GM19397 (cell line): ENCODE results near the gene ASTL.

Experiments used
- ATAC-seq: cut with Tn5 transposase; IDR thresholded peaks from one replicate; pipeline ENCODE4 v1.9.1; 2021; ENCODE audit warnings: mild to moderate bottlenecking, moderate library complexity; ENCODE audit not compliant: unreplicated experiment

Gene ASTL

DNA sequence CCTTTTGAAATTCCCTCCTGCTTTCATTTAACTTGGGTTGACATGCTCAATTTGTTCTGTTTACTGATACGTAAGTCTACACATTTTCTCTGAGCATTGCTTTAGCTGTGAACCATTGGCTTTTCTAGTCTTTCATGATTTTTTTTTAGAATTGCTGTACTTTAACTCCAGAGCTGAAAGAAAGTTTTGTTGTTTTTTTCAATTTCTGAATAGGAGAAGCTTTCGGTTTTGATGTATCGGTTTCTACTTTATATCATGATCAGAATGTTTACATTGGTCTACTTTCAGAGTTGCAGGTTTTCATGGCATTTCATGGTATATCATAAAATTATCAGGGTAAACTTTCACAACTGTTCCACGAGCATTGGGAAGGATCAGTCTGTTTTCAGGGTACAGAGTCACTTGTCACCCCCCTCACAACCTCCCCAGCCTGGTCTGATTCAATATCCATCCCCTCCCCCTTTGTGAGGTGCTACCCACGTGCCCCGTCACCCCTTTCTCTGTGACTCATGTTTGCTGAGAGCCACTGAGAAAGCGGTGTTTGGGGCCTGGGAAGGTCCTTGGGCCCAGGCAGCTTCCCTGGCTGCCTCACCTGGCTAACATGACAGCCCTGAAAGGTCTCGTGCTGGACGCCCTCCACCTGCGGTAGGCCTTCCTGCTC lies 7.0 kb downstream of the ASTL start:
- ATAC-seq: no peak

DNA sequence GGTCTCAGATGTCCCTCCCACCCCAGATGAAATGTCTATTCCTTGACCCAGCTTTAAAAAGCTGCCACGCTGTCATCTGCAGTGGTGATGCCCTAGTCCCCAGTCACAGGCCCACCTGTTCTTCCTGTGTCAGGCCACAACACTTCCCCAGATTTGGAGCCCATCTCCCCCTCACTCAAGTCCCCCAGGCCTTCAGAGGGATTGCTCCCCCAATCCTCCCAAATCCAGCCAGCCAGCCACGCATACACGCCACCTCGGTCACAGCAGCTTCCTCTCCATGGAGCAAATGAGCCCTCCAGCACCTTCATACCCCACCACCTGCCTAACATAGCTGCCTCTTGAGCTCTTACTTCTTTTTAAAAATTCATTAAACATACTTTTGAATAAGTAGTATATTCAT lies 7.8 kb downstream of the ASTL start:
- no peak for ATAC-seq

DNA sequence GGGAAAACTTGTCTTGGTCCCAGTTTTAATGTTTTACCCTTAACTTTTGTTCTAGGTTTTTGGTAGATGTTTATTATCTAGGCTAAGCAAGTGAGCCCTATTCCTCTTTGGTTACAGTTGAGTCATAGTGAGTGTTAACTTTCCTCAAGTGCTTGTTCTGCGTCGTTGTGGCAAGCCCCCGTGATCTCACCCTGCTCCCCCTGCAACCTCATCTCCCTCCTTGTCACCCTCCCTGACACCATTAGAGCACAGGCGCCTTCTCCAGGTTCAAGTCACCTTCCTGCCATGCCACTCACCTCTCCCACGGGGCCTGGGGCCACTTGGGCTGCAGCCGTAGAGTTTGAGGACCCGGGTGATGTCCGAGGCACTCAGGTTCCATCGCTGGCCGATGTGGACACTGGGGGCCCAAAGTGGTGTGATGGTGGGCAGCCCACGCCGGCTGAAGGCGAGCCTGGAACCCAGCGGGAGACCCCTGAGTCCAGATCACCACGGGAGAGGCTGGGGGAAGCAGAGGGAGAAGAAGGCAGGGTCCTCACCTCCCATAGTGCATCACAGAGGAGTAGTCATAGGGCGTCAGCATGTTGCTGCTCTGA lies 8.7 kb downstream of the ASTL start:
- no peak for ATAC-seq

GRCh38 chr2:96128456-96128855 lies 9.8 kb downstream of the ASTL start:
- no peak for ATAC-seq

GRCh38 chr2:96124406-96125265 lies 13.7 kb downstream of the ASTL start:
- no peak for ATAC-seq

- no peak for ATAC-seq
Measured at GRCh38 chr2:96123936-96124335, 14.4 kb downstream of the ASTL start.

DNA sequence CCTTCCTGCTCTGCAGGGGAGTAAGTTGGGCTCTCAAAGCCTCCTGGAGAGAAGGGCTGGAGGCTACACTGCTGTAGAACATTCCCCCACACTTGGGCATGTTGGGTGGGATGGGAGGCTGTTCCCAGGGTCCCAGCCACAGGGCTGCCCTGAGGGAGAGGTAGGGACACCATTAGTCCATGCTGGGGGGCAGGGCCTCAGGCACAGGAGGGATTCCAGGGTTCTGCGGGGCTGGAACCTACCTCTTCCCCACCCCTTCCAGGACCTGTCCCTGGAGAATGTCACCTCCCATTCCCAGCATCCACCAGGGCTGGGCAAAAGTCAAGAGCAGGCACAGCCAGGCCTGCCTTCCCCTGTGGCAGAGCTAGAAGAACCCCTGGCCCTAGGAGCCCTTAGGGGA lies 15.0 kb downstream of the ASTL start:
- ATAC-seq: no peak

DNA sequence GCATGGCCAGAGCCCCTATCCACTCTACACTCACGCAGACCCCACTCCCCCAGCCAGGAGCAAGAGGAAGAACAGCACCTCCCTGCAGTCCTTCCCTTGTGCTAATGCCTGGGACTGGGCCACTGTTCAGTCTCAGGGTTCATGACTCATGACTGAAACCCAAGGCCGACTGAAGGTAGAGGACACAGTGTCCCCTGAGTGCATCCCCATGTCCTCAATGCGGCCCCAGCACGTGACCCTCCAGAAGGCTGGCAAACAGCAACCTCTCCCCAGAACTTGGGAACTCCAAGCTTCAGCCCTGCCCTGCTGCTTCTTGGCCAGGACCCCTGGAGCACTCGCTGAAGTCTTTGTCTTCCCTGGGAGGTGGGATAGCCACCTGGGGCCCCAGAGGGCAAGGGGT lies 15.9 kb downstream of the ASTL start:
- no peak for ATAC-seq

GRCh38 chr2:96121414-96121813 lies 16.9 kb downstream of the ASTL start:
- no peak for ATAC-seq

DNA sequence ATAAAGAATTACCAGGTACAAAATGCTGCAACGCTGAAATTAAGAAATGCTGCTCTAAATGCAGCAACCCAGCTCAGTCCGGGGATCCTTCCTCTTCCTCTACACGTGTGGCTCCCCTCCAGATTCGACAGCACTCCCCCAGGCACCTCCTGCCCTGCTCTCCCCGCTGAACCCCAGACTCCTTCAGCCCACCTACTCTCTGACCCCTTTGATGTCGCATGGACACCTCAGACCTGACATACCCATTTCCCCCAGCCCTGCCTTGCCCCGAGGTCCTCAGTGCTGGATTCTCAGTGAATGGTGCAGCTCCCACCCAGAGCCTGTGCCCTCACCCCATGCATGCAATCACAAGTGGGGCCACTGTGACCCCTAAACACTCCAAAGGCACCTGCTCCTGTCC lies 17.3 kb downstream of the ASTL start:
- ATAC-seq: no peak

DNA sequence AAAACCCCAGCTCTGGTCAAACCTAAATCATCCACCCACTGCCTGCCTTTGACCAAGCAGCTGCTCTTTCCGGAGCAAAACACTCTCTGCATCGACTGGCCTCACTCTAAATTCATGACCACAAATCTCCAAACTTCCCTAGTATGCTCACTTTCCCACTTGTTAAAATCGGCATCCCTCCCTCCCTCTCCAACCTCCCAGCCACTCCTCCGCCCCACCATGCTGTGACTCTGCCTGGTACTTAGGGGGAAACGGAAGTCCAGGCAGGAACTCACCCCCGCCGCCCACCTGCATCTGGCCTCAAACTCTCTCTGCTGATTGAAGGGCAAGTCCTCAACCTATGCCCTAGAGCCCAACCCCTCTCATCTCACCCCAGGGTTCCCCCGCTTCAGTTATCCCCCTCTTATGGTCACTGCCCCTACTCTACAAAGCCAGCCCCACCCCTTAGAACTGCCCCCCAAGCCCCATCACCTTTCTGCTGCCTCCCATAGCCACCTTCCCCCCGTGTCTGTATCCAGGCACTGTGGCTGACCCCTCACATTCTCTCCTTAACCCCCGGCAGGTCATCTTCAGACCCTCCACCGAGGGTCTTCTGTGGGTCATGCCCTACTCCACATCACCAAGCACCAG lies 18.1 kb downstream of the ASTL start:
- no peak for ATAC-seq

DNA sequence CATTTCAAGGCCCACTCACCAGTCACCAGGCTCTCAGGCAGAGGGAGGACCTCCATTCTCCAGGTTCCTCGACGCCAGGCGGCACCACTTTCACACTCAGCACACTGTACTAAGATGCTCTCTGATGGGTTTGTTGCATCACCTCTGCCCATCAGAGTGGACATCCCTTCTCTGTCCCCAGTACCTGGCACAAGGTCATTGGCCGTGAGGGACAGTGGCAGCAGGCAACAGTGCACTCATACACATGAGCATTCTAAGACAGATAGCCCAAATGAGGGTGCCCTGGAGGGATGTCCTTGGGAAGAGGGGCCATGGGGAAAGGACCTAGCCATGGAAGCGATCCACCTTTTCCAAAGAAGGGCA lies 18.9 kb downstream of the ASTL start:
- no peak for ATAC-seq

DNA sequence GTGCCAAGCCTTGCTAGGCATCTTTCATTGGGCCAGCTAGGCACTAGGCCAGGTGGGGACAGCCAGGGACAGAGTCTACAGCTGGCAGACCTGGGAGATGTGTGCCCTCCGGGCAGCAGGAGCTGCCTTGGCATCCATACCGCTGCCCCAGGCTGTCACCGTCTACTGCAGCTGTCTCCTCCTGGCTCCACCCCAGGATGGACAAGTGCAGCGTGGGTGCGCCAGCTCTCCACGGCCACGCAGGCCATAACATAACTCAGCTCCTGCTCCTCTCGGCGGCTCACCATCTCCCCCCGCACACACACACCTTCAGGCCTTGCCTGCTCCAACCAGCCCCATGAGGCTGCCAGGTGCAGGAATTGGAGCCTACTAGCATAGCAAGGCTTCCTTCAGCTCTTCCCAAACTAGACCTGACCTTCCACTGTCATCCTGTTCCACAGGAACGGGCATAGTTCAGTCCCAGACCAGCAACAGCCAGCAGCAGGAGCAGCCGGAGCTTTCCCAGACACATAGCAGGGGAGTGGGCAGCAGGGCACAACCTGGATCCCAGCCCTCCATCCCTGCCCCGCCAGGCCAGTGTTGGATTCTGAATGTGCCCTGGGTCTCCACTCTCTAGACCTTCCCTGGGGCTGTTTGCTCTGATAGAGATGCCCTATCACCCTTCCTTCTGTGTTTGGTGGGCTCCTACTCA lies 19.5 kb downstream of the ASTL start:
- no peak for ATAC-seq

GRCh38 chr2:96117701-96118588 lies 20.4 kb downstream of the ASTL start:
- no peak for ATAC-seq

DNA sequence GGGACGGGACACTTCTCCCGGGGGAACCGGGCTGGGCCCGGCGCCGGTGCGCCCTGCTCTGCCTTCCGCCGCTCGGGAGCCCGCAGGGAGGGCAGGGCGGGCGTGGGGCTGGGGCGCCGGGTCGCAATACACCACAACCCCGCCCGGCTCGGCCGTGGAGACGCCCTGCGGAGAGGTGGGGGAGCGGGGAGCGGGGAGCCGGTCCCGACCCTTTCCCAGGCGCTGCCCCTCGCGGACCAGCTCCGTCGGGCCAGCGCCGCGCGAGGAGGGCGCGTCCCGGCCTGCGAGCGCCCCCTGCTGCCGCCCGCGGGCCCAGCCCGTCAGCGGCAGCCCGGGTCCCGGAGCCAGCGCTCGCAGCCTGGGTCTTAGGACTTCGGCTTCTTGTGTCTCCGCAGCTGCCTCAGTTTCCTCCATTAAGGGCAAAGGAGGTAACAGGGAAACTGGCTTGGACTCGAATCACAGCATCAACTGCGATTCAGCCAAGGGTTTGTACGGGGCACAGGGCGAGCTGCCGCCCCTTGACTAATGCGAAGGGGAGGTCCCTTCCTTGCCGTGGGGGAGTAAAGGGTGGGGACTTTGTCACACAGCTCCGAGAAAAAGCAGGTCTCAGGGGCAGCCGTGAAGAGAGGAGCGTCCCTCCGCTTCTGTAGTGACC lies 21.3 kb downstream of the ASTL start:
- ATAC-seq: peak; percentile 74

- peak; percentile 41 for ATAC-seq
Measured at GRCh38 chr2:96116424-96116878, 21.9 kb downstream of the ASTL start, which contains the start of gene ADRA2B. Gene ADRA2B, minus strand, starts transcription at chr2:96116571. Its CDS starts 422 bp downstream, at chr2:96116149.

DNA sequence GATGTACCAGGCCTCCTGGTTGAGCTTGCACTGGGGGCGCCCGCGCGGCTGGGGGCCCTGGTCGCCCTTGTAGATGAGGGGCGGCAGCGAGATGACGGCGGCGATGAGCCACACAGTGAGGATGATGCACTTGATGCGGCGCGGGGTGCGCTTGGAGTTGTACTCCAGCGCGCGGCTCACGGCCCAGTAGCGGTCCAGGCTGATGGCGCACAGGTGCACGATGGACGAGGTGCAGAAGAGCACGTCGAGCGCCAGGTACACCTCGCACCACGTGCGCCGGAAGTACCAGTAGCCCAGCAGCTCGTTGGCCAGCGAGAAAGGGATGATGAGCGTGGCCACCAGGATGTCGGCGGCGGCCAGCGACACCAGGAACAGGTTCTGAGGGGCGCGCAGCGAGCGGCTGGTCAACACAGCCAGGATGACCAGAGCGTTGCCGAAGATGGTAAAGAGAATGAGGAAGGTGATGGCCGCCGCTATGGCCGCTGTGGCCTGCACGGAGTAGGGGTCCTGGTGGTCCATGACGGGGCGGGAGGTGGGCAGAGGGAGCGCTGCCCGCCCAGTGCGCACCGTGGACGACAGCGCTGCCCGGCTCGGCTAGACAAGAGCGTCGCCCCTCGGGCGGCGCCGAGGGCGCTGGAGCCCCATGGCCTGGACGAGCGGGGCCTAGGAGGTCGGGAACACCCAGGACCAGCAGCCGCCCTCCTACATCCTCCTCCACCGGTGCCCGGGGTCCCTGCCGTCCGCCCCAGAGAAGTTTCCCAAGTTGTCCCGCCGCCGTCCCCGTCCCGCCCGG lies 22.5 kb downstream of the ASTL start:
- no peak for ATAC-seq

DNA sequence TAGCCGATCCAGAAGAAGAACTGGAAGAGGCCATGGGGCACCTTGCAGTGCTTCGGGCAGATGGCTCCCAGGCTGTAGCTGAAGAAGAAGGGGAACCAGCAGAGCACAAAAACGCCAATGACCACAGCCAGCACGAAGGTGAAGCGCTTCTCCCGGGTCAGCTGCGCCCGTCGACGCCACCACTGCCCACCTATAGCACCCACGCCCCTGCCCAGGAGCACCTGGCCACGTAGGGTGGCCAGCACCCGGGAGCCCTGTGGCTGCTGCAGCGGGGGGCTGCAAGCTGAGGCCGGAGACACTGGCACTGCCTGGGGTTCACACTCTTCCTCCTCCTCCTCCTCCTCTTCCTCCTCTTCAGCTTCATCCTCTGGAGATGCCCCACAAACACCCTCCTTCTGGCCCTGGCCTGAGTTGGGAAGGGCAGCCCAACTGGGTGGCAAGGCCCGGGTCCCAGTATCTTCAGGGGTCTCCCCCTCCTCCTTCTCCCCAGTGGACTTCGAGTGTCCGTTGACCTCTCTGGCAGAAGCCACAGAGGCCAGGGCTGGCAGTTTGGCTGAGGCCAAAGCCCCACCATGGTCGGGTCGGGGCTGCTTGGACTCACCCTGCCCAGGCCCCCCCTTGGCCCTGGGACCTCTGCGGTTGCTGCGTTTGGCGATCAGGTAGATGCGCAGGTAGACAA lies 23.3 kb downstream of the ASTL start:
- ATAC-seq: no peak
